OCI-M2 (cell line): Measurements from ENCODE around the gene CXCL10.
"Not testable (repeated sequence)": the region's sequence is repeated elsewhere in the genome, so short reads cannot be mapped to it uniquely, and the experiment has no call there.

Experiments
- DNase-seq: peaks from one replicate; lab custom pipeline; 2025; ENCODE audit not compliant: unreplicated experiment; lab: John Stamatoyannopoulos, UW

Gene CXCL10

DNA sequence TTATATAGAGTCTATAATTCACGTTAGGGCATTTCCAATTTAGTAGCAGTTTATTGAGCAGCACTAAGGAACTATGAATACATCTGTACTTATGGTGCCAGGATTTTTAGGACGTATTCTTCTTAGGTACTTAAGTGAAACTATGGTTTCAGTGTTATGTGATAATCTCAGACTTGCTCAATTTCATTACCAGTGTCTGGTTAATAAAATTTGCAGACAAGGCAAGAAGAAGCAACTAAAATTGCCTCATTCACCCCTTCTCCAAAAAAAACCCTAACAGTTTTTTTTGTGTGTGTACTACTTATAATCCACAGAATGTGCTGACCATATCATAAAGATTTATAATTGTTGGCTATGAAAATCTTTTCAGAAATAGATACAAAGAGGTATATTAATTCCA, 6.0 kb upstream of the CXCL10 start:
- DNase-seq, result no peak

DNA sequence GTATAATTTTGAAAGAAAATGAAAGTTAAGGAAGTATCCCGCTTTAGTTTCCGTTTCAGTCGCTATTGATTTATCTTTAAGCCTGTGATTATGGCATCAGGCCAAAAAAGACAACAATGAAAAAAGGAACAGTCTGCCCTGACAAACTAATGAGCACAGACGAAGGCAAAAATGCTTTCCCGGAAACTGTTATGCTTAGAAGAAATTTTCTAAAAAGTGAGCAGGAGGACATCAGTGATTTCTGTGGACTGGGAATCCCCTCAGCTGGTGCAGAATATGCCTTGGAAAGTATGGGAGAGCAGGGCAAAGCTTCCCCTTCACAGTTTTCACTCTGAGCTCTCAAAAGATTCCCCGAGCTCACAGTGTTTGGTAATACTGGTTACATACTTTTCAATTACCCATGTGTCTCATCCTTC, 5.1 kb upstream of the CXCL10 start:
- DNase-seq, result peak; percentile 5

DNA sequence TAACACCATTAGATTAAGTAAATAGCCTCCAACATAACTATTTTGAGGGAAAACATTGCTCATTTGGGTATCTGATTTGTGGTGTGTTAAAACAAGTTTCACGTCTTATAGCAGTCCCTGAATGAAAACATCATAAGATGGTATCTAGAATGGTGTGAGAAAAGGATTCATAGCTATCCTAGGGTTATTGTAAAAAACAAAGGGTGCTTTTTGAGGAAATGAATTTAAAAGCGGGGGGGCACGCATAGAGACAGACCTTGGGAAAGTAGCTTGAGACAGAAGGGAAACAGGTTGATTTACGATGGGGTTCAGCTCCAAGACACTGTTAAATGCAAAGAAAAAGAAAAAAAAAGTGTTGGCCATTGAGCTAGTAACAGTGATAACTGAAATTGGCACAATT, 768 bp upstream of the CXCL10 start:
- no peak for DNase-seq

DNA sequence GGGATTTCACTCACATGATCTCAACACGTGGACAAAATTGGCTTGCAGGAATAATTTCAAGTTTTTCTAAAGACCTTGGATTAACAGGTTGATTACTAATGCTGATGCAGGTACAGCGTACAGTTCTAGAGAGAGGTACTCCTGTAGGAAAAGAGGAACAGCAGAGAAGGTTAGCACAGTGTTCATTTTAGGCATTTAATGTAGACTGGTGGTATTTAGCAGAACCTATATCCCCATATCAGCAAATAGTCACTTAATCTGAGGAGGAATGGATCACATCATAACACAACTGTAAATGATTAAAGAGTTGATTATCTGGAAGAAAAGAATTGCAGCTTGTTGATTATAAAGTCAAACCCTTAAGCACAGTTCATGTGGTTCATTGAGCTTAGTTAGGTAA, 620 bp downstream of the CXCL10 start:
- no peak for DNase-seq

DNA sequence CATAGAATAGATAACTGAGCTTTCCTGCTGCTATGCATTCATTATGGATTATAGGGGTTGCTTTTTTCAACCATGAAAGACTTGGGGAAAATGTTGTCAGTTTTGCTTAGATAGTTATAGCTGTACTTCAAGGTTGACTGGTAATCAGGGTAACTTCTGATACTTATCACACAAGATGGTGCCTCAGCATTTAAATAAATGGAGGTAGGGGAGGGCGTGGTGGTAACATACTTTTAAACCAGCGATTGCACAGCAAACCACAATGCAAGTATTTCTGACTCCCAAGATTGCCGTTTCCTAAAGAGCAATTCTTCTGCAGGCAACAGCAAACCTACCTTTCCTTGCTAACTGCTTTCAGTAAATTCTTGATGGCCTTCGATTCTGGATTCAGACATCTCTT, 1.3 kb downstream of the CXCL10 start:
- no peak for DNase-seq

DNA sequence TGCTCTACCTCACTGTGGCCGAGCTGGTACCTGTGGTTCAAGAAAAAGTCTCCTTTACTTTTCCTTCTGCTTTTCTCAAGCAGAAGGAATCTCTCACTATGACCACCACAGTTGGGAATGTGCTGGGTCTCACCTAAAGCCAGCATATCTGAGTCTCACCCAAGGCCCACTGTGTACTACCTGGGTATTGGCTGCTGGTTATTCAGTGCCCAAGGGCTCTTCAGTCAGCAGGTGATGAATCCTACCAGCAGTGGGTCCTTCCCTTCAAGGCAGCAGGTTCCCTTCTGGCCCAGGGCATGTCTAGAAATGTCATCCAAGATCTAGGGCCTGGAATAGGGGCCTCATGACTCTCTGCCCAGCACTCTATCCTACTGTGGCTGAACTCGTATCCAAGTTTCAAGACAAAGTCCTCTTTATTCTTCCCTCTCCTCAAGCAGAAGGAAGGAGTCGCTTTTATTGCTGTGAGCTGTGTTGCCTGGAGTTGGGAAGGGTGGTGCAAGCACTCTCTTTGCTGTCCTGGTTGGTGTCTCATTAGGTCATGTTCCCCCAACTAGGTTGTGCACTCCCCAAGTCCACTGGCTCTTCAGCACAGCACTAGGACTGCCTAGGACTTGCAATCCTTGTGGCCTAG, 6.1 kb downstream of the CXCL10 start:
- DNase-seq, result no peak

DNA sequence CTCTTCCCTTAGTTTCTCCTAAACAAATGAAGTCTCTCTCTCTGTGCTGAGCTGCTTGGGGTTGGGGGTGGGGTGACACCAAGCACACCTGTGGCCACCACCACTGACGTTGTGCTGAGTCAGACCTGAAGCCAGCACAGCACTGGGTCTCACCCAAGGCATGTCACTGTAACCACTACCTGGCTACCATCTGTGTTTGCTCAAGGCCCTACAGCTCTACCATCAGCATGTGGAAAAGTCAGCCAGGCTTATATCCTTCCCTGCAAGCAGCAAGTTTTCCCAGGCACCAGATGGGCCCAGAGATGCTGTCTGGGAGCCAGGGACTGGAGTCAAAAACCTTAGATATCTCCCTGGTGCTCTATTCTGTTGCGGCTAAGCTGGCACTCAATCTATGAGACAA, 6.9 kb downstream of the CXCL10 start:
- no peak for DNase-seq

DNA sequence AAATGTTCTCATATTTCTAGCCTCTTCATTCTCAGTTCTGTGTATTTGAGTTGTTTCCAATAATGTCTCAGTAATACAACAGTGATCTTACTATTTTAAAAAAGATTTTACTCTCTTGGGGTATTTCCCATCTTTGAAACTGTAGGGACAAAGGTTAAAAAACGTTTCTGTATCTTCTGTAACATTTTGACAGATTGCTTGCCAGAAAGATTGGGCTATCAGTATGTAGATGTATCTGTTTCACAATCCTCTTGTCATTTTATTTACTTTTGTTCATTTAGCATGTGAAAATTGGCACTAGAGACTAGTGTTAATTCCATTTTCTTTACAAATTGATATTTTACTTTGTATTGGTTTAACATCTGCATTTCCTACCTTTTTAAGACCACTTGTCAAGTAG, 9.8 kb downstream of the CXCL10 start:
- DNase-seq, result no peak

DNA sequence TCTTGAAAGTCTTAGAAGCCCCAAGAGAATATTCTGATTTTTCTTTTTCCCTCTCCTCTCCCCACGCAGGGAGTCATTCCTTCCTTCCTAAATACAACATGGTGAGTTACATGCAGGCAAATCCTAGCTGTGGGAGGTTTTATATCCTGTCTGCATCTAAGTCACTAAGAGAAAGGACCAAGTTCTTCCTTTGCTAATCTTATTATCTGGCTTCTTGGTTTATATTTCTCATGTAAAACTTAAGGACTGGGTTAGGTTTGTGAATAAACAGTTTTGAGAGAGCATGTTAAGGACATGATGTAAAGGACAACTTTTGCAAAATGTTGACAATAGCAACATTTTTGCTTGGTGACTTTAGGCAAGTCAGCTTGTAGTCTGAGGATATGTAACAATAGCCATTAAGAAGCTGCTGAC, 10.9 kb downstream of the CXCL10 start:
- no peak for DNase-seq

DNA sequence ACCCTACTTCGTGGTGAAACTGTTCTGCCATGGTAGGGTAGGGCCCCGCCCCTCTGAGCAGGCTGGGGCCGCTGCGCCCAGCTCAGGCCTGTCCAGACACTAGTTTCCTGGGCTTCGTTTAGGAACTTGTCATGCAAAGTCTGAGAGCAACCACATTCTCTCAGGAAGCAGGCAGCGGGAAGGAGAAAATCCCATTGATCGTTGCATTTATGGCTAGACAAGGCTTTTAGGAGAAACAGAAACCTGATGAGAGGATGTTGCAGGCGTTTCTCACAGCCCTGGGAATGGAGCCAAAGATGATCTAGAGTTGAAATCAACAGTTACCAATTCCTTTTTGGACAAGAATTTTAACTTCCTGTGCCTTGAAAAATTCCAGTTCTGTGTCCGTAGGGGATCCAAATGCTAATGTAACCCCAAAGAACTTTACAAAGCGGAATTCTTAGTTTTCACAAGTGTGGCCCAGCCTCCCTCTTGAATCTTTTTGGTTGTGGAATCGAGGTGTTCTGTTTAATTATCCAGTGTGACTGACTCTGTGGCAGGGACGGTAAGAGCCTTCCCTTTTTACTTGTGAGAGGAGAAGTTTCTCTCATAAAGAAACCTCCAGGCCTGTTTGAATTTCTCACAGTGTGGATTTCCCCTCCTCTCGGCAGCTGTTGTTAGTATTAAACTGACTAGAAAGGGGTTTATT, 11.5 kb downstream of the CXCL10 start:
- DNase-seq, result no peak

DNA sequence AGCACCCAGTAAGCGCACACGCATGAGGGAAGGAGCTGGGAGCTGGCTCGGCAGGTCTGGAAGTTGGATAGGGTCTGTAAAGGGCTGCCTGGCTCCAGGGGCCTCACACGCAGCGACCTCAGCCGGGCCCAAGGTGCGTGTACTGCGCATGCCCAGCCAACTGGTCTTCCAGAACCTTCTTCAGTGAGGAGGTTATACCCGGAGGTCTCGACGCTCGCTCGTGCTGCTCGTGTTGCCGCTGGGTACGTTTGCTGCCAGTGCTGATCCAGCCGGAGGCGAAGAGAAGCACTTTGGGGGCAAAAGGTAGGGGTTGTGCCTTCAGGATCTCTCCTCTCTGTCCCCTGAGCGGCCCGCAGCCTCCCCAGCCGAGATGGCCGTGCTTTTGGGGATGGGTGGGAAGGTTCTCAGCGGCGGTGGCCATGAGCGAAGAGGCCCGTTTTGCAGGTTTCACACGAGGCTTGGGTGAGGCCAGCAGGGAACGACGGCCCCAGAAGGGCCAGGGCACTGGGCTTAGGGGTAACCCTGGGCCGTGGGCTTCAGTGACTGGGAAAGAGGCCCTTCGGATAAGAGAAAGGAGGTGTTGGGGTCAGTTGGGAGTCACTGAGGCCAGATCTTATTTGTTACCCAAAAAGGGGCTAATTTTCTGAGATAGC, 12.2 kb downstream of the CXCL10 start:
- no peak for DNase-seq

DNA sequence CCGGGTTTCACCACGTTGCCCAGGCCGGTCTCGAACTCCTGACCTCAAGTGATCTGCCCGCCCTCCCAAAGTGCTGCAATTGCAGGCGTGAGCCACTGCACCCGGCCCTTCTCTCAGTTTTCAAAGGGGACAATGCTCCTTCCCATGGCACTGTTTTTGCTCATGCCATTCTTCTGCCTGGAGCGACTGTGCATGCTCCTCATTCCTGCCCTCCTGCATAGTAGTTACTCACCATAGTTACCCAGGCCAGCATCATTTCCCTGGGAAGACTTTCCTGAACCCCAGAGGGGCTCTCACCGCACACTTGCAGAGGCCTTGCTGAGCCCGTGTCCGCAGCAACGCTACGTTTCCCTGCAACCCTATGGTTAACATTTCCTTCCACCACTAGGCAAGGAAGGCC, 12.7 kb downstream of the CXCL10 start:
- DNase-seq, result no peak

DNA sequence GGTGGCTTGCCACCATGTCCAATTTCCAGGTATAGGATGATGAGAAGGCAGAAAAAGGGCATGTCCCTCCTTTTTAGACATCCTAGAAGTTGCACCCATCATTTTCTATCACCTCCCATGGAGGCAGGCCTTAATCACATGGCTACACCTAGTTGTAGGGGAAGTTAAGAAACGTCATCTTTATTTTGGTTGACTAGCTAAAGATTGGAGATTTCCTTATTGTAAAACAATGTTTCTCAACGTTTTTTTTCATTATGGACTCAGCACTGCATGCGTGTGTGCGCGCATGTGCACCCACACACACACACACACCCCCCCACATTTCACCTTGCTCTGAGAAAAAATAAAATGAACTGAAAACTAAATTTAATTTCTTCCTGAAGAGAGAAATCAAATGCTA, 14.0 kb downstream of the CXCL10 start:
- no peak for DNase-seq

DNA sequence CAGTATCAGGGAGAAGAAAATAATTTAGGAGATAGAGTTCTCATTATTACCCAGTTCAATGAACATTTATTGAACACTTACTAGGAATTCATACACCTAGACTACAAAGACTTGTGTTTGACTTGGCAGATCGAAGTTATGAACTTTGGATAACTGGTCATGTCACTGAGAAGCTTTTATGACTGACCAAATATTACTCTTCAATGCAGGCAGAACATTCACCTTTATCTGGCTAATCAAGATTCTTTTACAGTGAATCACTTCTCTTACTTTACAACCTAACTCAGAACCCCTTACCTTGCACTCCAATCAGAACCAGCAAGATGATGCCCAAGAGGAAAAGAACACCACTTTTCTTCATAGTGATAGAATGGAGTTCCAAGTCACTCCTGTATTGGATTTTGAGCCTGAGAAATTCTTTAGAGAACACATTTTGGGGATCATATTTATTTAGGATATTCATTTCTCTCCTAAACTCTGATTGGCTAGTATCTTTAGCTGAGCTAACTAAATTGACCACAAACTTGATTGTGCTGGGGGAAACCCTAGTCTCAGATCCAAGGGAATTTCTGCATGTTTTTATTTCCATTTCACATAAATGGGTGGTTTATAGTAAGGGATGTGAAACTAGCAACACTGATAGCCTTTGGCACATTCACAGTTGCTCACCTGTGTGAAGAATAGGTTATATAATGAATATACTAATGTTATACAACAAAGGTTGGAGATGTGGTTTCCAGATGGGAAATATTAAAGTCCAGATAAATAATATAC, 16.0 kb downstream of the CXCL10 start, which contains the start of gene CXCL9:
TSS of gene CXCL9 (minus strand) at position 421 of the 774 bp plus-strand sequence. CDS start at position 361, 60 bp downstream.
- DNase-seq, result no peak

DNA sequence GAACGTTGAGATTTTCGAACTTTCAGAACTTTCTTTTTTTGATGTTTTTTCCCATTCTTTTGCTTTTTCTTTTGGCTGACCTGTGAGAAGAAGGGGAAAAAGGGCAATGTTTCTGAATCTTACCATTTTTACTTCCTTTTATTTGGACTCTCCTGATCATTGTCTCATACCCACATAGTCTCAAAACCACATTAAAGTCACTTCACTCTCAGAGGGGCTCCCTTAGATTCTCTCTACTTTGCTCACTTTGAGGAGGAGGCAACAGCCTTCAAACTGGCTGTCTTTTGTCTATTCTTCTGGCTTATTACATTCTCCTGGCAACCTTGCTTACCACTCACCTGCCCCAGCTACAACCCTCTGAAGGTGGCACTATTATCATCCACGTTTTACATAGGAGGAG, 19.7 kb downstream of the CXCL10 start:
- DNase-seq, result no peak

DNA sequence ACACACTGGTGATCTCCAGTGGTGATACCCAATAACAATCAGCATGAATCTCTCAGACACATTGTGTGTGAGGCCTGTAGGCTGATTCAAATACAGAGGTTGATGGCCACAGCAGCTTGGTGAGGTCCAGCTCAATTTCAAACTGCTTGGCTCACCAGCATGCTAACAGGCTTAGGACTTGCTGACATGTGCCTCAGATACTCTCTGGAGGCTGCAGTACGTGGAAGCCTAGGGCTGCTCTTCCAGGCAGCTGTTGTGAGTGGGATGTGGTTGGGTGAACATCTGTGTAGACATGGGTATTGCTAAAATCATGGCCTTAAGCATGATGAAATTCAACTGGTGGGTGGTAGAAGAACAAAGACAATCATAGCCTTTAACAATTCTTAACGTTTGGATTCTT, 20.3 kb downstream of the CXCL10 start:
- no peak for DNase-seq

DNA sequence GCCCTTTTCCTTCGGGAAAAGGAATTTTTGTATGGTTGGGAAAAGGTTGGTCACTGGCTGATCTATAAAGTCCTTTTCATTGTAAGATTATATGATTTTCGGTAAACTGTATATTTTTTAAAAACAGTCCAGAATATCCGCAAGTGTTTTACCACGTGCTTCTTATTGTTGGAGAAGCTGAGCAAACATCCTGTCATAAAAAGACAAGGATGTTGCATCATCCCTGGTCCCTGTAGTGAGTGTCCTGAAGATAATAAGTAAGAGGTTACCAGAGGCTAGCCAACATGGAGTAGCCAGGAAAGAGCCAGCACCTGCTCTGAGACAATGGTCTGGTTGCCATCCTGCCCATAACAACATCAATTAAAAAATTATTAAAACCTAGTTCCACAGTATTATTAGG, 21.1 kb downstream of the CXCL10 start:
- DNase-seq, result no peak

DNA sequence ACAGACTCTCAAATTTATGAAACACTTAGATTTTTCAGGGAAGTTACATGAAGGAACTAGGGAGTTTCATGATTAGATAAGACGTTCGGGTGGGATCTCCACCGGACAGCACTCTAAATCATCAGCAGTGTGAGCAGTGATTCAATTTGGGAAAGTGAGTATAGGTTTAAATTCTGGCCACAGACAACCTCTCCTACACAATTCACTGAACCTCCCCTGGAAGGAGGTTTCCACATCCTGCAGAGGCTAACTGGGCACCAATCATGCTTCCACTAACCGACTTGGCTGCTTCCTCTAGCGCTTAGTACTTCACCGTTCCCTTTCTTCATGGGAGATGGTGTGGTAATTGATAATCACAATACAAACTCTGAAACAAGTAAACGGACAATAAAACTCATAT, 21.6 kb downstream of the CXCL10 start:
- no peak for DNase-seq

DNA sequence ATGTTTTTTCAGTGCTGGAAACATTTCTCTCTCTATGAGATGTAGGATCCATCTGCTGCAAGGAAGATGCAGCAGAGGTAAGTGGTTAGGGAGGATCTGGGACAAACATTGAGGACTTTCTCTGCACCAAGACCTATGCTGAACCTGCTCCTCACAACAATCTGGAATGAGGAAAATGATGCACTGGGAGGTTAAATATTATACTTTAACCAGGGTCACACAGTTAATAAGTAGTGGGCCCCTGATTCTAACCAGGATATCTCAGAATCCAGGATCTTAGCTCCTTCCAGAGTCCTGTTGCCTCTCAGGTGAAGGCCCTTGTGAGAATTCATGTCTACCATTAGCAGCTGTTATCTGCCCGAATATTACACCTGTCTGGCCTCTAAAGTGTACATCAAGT, 23.0 kb downstream of the CXCL10 start:
- no peak for DNase-seq

DNA sequence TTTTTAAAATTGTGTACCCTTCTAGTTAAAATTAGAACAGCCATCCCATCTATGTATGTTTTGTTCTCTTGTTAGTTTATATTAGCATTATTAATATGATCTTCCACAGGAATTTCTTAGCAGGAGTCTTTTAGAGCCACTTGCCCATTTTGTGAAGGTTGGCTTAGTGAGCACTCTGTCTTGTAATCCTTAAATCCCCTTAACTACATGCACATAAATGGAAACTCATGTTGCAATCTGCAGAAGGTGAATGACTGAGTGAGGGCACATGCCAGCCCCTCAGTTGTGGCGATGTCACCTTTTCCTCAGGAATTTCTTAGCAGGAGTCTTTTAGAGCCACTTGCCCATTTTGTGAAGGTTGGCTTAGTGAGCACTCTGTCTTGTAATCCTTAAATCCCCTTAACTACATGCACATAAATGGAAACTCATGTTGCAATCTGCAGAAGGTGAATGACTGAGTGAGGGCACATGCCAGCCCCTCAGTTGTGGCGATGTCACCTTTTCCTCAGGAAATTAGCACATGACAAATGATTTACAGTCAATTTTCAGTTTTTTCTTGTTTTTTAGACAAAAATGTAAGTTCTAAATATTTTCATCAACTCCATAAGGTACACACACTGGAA, 24.7 kb downstream of the CXCL10 start:
- DNase-seq, result not testable (repeated sequence)

DNA sequence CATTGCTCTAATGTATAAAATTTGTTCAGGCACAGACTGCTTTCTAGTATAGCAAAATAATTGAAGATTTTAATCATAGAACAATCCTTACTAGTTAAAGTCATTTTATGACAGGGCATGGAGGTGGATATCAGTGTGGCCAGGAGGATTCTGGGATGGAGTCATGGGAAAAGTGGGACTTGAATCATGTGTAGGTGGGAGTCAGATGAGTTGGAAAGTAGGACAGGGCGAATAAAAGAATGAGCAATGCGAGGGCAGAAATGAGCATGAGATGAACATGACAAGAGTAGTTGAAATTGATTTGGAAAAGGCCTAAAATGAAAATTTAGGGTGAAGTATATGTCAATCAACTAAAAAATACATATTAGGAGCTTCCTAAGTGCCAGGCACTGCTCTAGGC, 25.4 kb downstream of the CXCL10 start:
- DNase-seq, result no peak
